Skin of body (tissue), 2 donors: Measurements from ENCODE around the gene TBC1D17. TPM values are rescaled to one million over a fixed set of nuclear protein-coding genes. Genes with fewer than 3 reads are reported as not detected.
"Not testable (repeated sequence)": the region's sequence is repeated elsewhere in the genome, so short reads cannot be mapped to it uniquely, and the experiment has no call there.

Source experiments
- DNase-seq: peaks from one replicate; lab custom pipeline; 2025; lab: John Stamatoyannopoulos, UW
- total RNA-seq: library from RNA; depleted of rRNA; stranded (reverse); fragments of >200 nt; gene quantifications from one replicate; pipeline ENCODE4 v1.2.3, GENCODE V29; 2014

Gene TBC1D17
- total RNA-seq, 1 donor from 2014 or later = 12.9 TPM

DNA sequence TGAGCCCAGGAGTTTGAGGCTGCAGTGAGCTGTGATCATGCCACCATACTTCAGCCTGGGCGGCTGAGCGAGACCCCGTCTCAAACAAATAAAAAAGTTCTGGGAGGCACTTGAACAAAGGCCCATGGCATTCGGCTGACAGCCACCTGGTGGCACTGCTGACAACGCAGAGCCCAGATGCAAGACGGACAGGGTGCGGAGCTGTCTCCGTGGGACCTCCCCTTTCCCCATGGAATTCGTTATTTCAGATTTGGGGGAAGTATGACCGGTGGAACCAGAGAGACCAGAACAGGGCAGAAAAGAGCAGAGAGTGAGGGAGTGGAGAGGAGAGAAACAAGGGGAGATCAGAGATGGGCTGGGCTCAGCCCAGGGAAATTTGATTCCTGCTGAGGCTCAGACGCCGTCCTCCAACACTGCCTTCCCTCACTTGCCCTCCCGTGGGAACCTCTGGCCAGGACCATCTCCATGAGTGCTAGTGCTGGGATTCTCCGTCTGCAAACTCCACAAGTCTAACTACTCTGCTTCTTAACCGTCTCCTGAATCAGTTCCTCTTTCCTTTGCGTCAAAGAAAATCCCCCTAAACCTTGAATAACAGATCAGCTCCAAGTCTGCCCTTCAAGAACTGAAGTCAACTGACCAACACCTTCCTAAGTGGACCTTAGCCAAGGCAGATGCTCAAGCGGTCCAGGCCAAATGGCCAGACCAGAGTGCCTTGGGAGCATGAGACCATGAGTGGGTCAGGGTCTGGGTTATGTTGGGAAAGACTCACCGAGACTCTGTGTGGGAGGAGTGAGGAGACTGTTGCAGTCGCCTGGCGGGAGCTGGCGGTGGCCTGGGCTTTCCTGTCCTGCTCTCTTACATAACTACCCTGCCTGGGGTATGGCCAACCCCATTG is 39.6 kb downstream of the TBC1D17 start:
- no peak for DNase-seq

DNA sequence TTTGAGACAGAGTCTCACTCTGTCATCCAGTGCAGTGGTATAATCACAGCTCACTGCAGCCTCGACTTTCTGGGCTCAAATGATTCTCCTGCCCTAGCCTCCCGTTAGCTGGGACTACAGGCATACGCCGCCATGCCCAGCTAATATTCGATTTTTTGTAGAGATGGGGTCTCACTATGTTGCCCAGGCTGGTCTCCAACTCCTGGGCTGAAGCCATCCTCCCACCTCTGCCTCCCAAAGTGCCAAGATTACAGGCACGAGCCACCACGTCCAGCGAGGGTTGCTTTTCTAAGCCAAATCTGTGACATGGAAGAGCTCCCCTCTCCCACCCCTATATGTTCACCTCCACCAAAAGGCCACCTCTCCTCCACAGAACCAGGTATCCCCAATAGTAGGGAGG is 40.6 kb downstream of the TBC1D17 start:
- no peak for DNase-seq

DNA sequence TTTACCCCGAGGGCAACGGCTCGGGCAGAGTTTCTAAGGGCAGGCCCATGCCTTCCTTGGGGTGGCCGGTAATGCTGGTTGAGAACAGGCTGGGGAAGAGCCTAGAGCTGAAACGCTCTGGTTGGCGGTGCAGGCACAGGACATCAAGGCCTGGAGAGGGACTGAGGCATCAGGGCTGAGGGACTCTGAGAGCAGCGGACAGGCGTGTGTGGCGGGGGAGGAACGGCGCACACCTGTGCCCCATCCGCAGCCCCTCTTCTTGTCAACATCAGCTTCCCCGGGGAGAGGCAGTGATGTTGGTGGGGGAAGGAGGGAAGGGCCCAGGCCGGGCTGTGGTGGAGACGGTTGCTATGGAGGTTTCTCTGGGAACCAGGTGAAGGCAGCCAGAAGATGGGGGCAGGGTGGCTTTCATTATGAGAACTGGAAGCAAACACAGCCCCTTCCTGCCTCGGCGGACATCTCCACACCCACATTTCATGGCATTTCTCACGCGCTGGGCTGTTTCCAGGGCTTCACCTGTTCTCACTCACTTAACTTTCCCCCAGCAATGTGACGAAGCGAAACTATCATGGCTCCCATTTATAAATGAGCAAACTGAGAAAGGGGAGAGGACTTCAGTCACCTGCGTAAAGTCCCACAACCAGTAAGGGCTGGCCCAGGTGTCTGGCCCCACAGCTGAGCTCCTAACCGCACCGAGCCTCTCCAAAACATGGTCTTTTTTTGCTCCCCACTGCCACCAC is 43.3 kb downstream of the TBC1D17 start:
- no peak for DNase-seq

DNA sequence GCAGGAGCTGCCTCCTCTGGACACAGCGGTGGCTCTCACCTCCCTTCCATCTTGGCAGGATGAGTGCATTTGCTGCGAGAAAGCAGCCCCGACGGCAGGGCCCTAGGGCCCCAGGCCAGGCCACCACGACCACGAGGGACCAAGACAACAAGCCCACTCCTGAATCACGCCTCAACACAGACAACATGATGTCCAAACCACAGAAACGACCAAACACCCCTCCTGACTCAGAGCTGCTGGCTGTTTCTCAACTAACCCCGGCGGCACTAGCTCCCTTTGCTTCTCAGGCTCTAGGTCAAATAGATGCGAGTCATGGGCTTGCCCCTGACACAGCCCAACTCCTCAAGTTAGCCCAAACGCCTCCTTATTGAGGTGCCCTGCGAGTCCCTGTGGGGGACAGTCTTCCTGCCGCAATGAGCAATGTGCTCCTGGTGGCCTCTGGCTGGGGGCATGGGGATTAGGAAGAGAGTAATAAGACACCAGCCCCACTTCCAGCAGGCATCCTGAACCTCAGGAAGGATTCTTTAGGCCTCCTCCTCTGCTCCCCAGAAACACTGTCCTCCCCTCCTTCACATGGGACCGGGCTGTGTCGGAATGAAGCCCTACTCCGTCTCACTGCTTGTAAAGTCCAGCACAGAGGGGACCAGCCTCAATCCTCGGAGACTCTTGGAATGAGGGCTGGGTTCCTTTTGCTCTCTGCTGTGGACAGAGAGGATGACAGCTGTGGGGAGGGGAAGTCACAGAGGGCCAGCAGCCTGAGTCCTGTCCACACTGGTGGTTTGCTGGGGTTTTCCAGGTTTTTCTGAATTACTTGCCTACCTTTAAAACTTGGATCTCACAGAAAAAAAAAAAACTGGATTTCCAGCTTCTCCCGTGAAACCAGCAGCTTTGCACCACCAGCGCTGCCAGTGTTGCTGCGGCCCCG is 44.6 kb downstream of the TBC1D17 start:
- DNase-seq = no peak

DNA sequence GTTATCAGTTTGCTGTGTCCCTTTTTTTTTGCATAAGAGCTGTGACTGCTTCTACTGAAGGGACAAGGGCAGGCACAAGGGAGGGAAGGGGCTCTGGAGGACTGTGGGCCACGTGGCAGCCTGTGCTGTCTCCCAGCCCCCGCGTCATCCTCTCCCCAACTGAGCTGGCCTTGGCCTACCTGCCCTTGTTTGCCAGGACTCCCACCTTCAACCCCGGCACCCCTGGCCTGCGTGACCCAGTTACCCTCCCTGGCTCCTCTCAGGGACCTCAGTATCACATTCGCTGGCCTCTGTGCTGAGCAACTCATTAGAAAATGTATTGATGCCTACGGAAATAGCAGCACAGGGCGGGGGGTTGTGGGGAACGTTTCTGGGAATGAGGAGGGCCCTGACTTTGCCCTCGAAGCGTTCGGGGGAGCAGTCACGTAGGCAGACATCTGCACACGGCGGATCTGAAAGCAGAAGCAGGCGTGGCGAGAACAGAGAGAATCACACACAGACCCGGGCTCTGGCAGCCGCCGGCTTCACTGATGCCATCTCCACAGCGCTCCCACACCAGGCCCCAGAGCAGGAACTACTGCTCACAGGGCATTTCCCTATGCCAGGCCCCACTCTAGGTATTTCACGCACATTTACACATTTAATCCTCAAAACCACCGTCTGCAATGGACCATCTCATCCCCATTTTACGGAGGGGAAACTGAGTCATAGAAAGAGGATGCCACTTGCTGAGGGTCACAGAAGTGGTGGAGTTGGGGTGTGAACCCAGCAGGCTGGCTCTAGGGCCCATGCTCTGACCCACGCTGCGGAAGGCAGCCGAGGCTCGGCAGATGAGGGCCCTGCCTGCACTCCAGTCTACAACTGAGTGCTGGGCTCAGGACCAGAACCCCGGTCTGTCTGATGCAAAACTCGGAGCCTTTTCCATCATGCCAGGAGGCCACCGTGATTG is 45.8 kb downstream of the TBC1D17 start:
- no peak for DNase-seq

DNA sequence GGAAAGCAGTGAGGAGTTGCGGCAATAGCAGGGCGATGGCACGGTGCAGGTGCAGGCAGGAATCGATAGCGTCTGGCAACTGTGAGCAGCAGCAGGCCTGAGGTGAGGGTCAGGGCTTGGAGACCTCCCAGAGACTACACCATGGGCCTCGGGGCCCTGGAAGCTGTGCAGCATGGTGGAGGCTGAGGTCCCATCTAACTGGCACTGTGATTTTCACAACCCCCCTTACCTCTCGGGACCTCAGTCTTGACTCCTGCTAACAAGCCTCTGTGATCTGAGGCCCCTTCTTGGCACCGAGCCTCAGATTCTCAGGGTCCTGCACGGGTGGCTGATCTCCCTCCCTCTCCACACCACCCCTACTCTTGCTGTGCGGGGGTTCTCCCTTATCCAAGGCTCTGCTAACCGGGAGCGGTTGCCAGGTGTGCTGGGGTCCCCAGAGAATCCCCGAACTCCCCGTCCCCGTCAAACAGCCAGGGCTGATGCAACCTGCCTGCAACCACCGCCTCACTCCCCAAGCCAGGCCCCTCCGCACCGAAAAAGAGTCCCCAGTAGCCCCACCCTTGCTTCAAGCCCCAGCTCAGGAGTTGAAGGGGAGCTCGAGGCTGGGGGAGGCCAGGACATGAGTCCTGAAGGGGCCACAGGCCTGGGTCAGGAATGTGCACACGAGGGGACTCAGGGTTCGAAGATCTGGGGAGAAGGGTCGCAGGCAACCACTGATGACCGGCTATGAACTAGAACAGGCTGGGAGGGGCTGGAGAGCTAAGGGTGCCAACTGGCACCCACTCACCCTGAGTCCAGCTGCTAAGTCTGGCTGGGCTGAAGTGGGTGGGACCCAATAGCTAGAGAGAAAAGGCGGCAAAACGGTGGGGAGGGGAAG is 46.7 kb downstream of the TBC1D17 start:
- DNase-seq = no peak

DNA sequence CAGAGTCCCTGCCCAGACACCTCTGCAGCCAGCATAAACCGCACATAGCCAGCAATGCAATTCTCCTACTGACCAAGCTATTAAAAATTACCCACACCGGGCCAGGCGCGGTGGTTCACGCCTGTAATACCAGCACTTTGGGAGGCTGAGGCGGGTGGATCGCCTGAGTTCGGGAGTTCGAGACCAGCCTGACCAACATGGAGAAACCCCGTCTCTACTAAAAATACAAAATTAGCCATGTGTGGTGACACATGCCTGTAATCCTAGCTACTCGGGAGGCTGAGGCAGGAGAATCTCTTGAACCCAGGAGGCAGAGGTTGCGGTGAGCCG is 47.3 kb downstream of the TBC1D17 start:
- DNase-seq = not testable (repeated sequence)

DNA sequence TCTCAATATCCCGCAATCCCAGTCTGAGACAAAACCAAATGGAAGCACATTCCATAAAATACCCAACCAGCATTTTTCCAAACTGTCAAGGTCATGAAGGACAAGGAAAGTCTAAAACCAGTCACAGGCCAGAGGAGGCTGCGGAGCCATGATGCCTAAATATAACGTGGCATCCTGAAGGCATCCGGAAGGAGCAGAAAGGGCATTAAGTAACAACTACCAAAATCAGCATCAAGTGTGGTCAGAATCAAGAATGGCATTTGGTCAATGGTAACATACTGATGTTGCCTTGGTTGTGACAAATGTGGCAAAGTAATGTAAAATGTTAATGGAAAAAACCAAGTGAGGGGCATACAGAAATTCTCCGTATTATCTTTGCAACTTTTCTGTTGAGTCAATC is 48.0 kb downstream of the TBC1D17 start:
- DNase-seq = no peak

DNA sequence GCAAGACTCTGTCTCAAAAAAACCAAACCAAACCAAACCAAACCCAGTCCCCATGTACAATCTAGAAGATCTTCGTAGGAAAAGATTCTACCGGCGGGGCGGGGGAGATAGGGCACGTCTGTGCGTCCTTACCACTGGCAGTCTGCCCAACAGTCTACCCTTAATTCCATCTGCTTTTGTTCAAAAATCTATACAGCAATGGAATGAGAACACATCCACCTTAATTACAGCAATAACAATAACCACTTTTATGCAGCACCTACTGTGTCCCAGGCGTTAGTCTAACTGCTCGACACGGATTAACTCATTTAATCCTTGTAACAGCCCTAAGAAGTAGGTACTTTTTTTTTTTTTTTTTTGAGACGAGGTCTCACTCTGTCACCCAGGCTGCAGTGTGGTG is 49.0 kb downstream of the TBC1D17 start:
- DNase-seq = no peak

DNA sequence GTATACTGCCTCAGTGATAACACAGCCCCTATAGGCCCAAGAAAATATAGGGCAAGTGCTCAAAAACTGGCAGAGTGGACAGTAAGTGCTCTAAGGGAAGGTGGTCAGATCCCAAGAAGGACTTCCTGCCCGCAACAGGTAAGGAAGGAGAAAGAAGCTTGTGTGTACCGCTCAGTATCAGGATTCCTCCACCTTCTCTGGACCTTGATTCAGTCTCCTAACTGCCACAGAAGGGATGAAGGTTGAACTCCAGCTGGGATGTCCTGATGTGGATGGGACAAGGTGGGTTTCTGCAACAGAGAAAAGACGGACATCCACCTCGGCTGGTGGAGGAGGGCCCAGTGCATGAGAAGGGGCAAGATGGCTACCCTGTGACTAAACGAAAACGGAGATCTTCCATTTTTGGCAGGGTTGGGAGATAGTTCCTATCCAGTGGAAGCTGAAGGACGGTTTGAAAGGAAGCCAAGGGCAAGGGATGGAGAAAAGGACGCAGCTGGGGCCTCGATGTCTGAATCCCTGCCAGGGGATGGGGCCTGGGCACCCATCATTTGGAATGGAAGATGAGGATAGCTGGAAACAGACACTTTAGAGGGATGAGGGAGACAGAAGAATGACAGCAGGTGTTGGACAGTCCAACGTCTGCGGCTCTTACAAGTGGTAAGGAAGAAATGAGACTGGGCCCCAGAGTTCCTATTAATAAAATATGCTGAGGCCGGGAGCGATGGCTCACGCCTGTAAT is 50.2 kb downstream of the TBC1D17 start:
- DNase-seq = no peak

DNA sequence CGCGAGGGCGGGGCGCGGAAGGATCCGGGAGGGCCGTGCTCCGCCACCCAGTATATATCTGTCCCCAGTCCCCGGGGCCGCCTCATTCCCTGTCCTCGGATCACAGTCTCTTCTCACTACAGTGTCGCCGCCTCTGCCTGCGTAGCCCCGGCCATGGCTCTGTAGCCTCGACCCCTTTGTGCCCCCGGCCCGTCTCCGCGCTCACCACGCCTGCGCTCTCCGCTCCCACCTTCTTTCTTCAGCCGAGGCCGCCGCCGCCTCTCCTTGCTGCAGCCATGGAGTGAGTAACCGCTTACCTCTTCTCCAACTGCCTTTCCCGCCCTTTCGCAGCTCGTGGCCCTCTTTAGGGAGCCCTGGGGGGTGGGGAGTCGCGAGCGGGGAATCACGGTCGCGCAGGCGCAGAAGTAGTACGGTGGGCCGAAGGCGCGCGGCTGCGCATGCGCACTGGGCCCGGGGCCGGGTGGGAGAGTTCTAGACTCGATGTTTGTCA is 51.7 kb downstream of the TBC1D17 start, which contains the start of the genes ATF5 and NUP62:
Gene ATF5 (plus strand): TSS at position 85 of the 490 bp plus-strand sequence. CDS start 1,646 bp downstream, outside the sequence.
Gene NUP62 (minus strand): TSS at position 384 of the 490 bp plus-strand sequence. CDS start 19,697 bp downstream, outside the sequence.
- DNase-seq = peak; percentile 91

DNA sequence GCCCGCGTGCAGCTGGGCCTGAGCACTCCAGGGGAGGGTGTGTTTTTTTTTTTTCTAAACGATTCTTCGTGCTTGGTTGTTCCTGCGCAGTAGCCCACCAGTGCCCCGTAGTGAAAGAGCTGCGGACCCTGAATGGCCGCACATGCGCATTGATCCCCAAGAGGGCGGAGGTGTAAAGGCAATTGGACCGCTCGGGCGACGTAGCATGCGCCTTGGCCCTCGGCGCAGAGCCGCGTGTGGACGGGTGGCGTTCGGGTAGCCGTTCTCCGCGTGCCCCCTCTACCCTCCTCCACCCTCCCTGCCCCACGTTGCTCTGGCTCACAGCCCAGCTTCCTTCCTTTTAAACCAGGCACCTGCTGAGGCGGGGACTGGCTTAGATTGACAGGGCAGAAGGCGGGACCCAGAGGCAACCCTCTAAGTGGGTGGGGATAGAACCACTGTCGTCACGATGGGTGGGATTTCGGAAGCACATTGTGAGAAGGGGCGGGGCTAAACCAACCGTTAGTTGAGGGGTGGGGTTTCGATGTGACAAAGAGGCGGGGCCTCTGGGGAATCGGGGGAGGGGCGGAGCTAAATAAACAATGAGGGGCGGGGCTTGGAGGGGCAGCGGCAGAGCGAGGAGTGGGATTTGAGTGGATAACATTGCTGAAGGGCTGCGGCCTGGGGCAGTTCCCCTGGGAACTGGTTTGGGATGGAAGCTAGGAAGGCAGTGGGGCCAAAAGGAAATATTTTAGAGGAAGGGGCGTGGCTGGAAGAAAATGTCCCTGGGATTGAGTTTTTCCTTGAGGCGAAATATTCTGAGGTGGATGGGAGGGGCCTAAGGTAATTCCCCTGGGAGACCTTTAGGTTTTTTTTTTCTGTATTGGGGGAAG is 52.3 kb downstream of the TBC1D17 start:
- peak; percentile 95 for DNase-seq

DNA sequence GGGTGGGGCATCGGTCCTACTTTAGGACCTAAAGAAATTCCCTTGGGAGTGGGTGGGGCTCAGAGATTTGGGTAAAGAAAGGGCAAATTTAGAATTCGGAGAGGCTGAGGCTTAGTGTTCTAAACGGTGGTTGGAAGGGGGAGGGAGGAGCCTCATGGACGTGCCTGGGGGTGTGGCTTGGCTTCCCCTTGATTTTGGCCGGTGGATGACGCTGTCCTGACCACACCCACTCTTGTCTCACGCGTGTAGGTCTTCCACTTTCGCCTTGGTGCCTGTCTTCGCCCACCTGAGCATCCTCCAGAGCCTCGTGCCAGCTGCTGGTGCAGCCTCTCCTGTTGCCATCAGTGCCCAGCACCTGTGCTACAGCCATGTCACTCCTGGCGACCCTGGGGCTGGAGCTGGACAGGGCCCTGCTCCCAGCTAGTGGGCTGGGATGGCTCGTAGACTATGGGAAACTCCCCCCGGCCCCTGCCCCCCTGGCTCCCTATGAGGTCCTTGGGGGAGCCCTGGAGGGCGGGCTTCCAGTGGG is 53.0 kb downstream of the TBC1D17 start:
- DNase-seq = no peak

DNA sequence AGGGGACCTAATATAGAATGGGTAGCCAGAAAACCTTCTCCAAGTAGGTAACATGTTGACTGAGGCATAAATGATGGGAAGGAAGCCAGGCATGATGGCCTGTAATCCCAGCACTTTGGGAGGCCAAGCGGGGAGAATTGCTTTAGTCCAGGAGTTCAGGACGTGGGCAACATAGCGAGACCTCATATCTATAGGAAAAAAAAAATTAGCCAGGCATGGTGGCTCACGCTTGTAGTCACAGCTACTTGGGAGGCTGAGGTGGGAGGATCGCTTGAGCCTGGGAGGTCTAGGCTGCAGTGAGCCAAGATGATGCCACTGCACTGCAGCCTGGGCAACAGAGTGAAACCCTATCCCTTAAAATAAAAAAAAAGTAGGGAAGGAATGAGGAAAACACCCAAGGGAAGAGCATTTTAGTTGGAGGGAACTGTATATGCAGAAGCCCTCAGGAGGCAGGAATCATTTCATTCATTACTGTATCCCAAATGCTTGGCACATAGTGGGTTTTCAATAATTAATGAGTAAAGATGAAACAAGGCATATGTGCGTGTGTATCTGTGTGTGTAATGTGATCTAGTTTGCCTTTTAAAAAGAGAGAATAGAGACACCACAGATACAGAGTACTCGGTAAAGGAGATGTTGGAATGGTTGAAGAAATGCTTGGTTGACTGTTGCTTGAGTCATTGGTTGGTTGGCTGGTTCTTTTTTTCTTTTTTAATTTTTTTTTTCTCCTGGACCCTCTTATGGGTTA is 54.0 kb downstream of the TBC1D17 start:
- no peak for DNase-seq

DNA sequence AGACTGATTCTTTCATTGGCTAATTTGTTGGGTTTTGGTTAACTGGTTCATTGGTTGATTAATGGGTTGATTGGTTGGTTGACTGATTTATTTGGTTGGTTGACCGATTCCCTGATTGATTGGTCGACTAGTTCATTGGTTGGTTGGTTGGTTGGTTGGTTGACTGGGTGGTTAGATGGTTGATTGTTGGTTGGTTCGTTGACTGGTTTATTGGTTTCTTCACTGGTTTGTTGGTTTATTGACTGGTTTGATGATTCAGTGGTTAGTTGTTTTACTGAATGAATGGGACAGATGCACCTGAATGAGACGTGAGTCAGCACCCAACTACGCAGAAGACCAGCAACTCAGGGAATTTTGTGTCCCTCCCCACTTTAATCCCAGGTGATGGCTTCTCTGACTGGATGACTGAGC is 54.5 kb downstream of the TBC1D17 start:
- DNase-seq = no peak

DNA sequence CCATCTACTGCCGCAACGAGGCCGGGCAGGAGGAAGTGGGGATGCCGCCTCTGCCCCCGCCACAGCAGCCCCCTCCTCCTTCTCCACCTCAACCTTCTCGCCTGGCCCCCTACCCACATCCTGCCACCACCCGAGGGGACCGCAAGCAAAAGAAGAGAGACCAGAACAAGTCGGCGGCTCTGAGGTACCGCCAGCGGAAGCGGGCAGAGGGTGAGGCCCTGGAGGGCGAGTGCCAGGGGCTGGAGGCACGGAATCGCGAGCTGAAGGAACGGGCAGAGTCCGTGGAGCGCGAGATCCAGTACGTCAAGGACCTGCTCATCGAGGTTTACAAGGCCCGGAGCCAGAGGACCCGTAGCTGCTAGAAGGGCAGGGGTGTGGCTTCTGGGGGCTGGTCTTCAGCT is 55.2 kb downstream of the TBC1D17 start:
- no peak for DNase-seq
